ENCODE data around the gene TTLL9.

Gene TTLL9

DNA sequence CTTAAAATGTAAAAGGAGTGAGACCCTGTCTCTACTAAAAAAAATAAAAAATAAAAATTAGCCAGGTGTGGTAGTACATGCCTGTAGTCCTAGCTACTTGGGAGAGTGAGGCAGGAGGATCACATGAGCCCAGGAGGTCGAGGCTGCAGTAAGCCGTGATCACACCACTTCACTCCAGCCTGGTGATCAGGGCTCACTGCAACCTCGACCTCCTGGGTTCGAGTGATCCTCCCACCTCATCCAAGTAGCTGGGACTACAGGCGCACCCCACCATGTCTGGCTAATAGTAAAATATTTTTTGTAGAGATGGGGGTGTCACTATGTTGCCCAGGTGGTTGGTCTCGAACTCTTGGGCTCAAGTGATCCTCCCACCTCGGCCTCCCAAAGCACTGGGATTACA is 17.0 kb upstream of the TTLL9 start:
- no peak for TF ChIP-seq EP300 (IDR thresholded peaks at IDR 0.05; ENCODE audit: borderline replicate concordance)
- no peak for TF ChIP-seq YY1 (IDR thresholded peaks at IDR 0.05; ENCODE audit: low read depth)
- TF ChIP-seq CEBPB (IDR thresholded peaks at IDR 0.05): no peak
- TF ChIP-seq CREB1 (IDR thresholded peaks at IDR 0.05; ENCODE audit: low read depth): no peak
- TF ChIP-seq, protein P1, sequence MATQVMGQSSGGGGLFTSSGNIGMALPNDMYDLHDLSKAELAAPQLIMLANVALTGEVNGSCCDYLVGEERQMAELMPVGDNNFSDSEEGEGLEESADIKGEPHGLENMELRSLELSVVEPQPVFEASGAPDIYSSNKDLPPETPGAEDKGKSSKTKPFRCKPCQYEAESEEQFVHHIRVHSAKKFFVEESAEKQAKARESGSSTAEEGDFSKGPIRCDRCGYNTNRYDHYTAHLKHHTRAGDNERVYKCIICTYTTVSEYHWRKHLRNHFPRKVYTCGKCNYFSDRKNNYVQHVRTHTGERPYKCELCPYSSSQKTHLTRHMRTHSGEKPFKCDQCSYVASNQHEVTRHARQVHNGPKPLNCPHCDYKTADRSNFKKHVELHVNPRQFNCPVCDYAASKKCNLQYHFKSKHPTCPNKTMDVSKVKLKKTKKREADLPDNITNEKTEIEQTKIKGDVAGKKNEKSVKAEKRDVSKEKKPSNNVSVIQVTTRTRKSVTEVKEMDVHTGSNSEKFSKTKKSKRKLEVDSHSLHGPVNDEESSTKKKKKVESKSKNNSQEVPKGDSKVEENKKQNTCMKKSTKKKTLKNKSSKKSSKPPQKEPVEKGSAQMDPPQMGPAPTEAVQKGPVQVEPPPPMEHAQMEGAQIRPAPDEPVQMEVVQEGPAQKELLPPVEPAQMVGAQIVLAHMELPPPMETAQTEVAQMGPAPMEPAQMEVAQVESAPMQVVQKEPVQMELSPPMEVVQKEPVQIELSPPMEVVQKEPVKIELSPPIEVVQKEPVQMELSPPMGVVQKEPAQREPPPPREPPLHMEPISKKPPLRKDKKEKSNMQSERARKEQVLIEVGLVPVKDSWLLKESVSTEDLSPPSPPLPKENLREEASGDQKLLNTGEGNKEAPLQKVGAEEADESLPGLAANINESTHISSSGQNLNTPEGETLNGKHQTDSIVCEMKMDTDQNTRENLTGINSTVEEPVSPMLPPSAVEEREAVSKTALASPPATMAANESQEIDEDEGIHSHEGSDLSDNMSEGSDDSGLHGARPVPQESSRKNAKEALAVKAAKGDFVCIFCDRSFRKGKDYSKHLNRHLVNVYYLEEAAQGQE (IDR thresholded peaks at IDR 0.05; ENCODE audit: low read depth): no peak
- no peak for TF ChIP-seq NFIC (IDR thresholded peaks at IDR 0.05)
- TF ChIP-seq, protein P2, sequence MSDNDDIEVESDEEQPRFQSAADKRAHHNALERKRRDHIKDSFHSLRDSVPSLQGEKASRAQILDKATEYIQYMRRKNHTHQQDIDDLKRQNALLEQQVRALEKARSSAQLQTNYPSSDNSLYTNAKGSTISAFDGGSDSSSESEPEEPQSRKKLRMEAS (IDR thresholded peaks at IDR 0.05): no peak
- no peak for TF ChIP-seq TCF12 (IDR thresholded peaks at IDR 0.05; ENCODE audit: low read depth)
- no peak for TF ChIP-seq RAD21 (IDR thresholded peaks at IDR 0.05; ENCODE audit: low read depth)
- TF ChIP-seq TEAD4 (IDR thresholded peaks at IDR 0.05): no peak
- no peak for TF ChIP-seq EGR1 (IDR thresholded peaks at IDR 0.05)
- no peak for TF ChIP-seq FOXM1 (IDR thresholded peaks at IDR 0.05; ENCODE audit: borderline replicate concordance, low read depth)
- no peak for TF ChIP-seq TAF1 (IDR thresholded peaks at IDR 0.05; ENCODE audit: low read depth)
- TF ChIP-seq ZBTB7A (IDR thresholded peaks at IDR 0.05; ENCODE audit: low read depth): no peak
- TF ChIP-seq, protein P3, sequence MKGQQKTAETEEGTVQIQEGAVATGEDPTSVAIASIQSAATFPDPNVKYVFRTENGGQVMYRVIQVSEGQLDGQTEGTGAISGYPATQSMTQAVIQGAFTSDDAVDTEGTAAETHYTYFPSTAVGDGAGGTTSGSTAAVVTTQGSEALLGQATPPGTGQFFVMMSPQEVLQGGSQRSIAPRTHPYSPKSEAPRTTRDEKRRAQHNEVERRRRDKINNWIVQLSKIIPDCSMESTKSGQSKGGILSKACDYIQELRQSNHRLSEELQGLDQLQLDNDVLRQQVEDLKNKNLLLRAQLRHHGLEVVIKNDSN (IDR thresholded peaks at IDR 0.05): no peak

- TF ChIP-seq ZBTB7A (IDR thresholded peaks at IDR 0.05; ENCODE audit: low read depth) (no peak), TCF12 (IDR thresholded peaks at IDR 0.05; ENCODE audit: low read depth) (no peak), EP300 (IDR thresholded peaks at IDR 0.05; ENCODE audit: borderline replicate concordance) (no peak), FOXM1 (IDR thresholded peaks at IDR 0.05; ENCODE audit: borderline replicate concordance, low read depth) (no peak), TAF1 (IDR thresholded peaks at IDR 0.05; ENCODE audit: low read depth) (no peak)
- TF ChIP-seq, protein P1 (IDR thresholded peaks at IDR 0.05; ENCODE audit: low read depth): no peak
- TF ChIP-seq, protein P3 (IDR thresholded peaks at IDR 0.05): no peak
These were observed 13.9 kb upstream of the TTLL9 start for GRCh38 chr20:31856516-31856915.

GRCh38 chr20:31857861-31858759 is 12.3 kb upstream of the TTLL9 start:
- TF ChIP-seq RAD21 (IDR thresholded peaks at IDR 0.05; ENCODE audit: low read depth): no peak
- no peak for TF ChIP-seq CREB1 (IDR thresholded peaks at IDR 0.05; ENCODE audit: low read depth)
- no peak for TF ChIP-seq YY1 (IDR thresholded peaks at IDR 0.05; ENCODE audit: low read depth)
- no peak for TF ChIP-seq CEBPB (IDR thresholded peaks at IDR 0.05)
- no peak for TF ChIP-seq FOXM1 (IDR thresholded peaks at IDR 0.05; ENCODE audit: borderline replicate concordance, low read depth)
- TF ChIP-seq, protein P2 (IDR thresholded peaks at IDR 0.05): no peak
- no peak for TF ChIP-seq TCF12 (IDR thresholded peaks at IDR 0.05; ENCODE audit: low read depth)
- TF ChIP-seq NFIC (IDR thresholded peaks at IDR 0.05): no peak

- no peak for TF ChIP-seq TAF1 (IDR thresholded peaks at IDR 0.05; ENCODE audit: low read depth)
These were observed 11.7 kb upstream of the TTLL9 start for GRCh38 chr20:31858760-31859083.

- TF ChIP-seq TCF12 (IDR thresholded peaks at IDR 0.05; ENCODE audit: low read depth) (no peak), TAF1 (IDR thresholded peaks at IDR 0.05; ENCODE audit: low read depth) (no peak), CREB1 (IDR thresholded peaks at IDR 0.05; ENCODE audit: low read depth) (no peak), NFIC (IDR thresholded peaks at IDR 0.05) (no peak), TEAD4 (IDR thresholded peaks at IDR 0.05) (no peak), ZBTB7A (IDR thresholded peaks at IDR 0.05; ENCODE audit: low read depth) (no peak), CEBPB (IDR thresholded peaks at IDR 0.05) (no peak), YY1 (IDR thresholded peaks at IDR 0.05; ENCODE audit: low read depth) (no peak), EGR1 (IDR thresholded peaks at IDR 0.05) (no peak), EP300 (IDR thresholded peaks at IDR 0.05; ENCODE audit: borderline replicate concordance) (no peak), RAD21 (IDR thresholded peaks at IDR 0.05; ENCODE audit: low read depth) (no peak), FOXM1 (IDR thresholded peaks at IDR 0.05; ENCODE audit: borderline replicate concordance, low read depth) (no peak)
- TF ChIP-seq, protein P2 (IDR thresholded peaks at IDR 0.05): no peak
- TF ChIP-seq, protein P1 (IDR thresholded peaks at IDR 0.05; ENCODE audit: low read depth): no peak
- TF ChIP-seq, protein P3 (IDR thresholded peaks at IDR 0.05): no peak
These were observed 11.0 kb upstream of the TTLL9 start for GRCh38 chr20:31859266-31859997.
